GM21786 (cell line): ENCODE results near the gene TPCN2.

Experiments
- ATAC-seq: cut with Tn5 transposase; IDR thresholded peaks from one replicate; pipeline ENCODE4 v1.9.1; 2021; ENCODE audit not compliant: unreplicated experiment

The TPCN2 gene

DNA sequence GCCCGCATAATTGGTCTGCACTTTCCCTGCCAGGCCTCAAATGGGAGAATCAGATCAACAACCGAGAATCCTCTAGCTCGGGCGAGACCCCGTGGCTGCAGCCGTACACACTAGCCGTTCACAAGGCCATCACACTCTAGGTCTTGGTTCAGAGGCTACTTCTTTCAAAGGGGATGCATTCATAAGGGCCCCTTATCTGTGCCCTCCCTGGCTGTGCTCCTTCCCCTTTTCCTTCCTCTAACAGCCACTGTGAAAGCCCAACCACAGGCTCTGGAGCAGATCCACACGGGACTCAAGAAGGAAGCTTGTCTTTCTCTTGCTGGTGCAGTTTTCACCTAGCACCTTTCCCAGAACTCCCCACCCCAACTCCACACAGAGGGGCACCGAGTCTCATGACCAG is 131.5 kb downstream of the TPCN2 start:
- ATAC-seq, result no peak

DNA sequence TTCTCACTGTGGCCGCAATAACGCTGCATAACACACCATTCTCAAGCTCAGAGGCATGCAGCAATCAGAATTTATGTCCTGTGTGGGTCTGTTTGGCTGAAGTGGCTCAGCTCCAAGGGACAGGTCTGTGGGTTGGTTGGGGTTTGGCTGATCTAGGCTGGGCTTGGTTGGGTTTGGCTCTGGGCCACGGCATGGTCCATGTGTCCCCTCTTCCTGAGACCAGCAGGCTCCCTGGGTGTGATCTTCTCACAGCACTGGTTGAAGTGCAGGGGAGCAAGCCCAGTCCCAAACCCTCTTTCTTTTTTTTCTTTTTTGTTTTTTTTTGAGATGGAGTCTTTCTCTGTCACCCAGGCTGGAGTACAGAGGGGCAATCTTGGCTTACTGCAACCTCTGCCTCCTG is 132.0 kb downstream of the TPCN2 start:
- no peak for ATAC-seq

DNA sequence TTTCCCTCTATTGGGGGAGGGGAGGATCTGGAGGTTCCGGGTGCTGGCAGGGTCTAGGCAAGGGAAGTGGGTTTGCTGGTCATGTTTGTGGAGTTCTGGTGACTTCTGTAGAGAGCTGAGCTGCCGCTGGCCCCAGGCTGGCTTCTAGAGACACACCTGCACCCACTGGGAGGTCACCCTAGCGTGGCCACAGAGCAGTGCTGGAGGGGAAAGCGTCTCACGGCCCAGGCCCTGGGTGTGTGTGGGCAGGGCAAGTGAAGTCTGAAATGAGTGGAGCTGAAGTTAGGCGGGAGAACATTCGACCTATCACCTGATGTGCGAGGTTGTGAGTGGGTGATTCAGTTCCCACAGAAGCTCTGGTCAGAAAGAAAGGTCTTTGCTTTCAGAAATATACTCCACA is 134.9 kb downstream of the TPCN2 start:
- ATAC-seq, result no peak
